KOPT-K1 (cell line): ENCODE measurements around the gene PASK.

Source experiments
- H3K27ac ChIP-seq: fragments of 200-600 bp; sonication (generic); 2 replicates; pipeline ENCODE4 v1.5.1; 2016; ENCODE audit warnings: antibody characterized with exemption, mild to moderate bottlenecking, low read depth, low read length; ENCODE audit not compliant: poor library complexity, severe bottlenecking
- H3K36me3 ChIP-seq: fragments of 200-600 bp; sonication (generic); 2 replicates; pipeline ENCODE4 v1.5.1; 2017; ENCODE audit warnings: antibody characterized with exemption, mild to moderate bottlenecking, low read length, moderate library complexity; ENCODE audit not compliant: insufficient read depth
- H3K9me3 ChIP-seq: fragments of 200-600 bp; sonication (generic); 2 replicates; pipeline ENCODE4 v1.5.1; 2017; ENCODE audit warnings: antibody characterized with exemption, low read length, mild to moderate bottlenecking; ENCODE audit not compliant: insufficient read depth, poor library complexity, severe bottlenecking

PASK gene

GRCh38 chr2:241159116-241159515 lies 9.8 kb upstream of the PASK start:
- Histone ChIP-seq H3K27ac (no peak overlapping the region), H3K36me3 (peaks cover 82% of the 10 kb centered on the region)

GRCh38 chr2:241158546-241158900 lies 9.3 kb upstream of the PASK start:
- H3K27ac ChIP-seq = no peak overlapping the region
- peaks cover 82% of the 10 kb centered on the region for H3K36me3 ChIP-seq
- no peaks in the 10 kb centered on the region for H3K9me3 ChIP-seq

More at GRCh38 chr2:241159116-241159515, 9.8 kb upstream of the PASK start:
- no peaks in the 10 kb centered on the region for H3K9me3 ChIP-seq

- Histone ChIP-seq H3K36me3 (peaks cover 82% of the 10 kb centered on the region), H3K27ac (no peak overlapping the region), H3K9me3 (no peaks in the 10 kb centered on the region)
These were observed 8.7 kb upstream of the PASK start for GRCh38 chr2:241157841-241158545.

GRCh38 chr2:241156971-241157441 lies 7.7 kb upstream of the PASK start:
- H3K36me3 ChIP-seq = peaks cover 79% of the 10 kb centered on the region
- H3K9me3 ChIP-seq = no peaks in the 10 kb centered on the region
- H3K27ac ChIP-seq = no peak overlapping the region

GRCh38 chr2:241155936-241156335 lies 6.7 kb upstream of the PASK start:
- no peaks in the 10 kb centered on the region for H3K9me3 ChIP-seq
- no peak overlapping the region for H3K27ac ChIP-seq
- H3K36me3 ChIP-seq = peaks cover 70% of the 10 kb centered on the region

- Histone ChIP-seq H3K36me3 (peaks cover 62% of the 10 kb centered on the region), H3K27ac (no peak overlapping the region), H3K9me3 (no peaks in the 10 kb centered on the region)
These were observed 5.6 kb upstream of the PASK start for GRCh38 chr2:241154915-241155314.

GRCh38 chr2:241153616-241154015 lies 4.3 kb upstream of the PASK start:
- peaks cover 49% of the 10 kb centered on the region for H3K36me3 ChIP-seq
- no peaks in the 10 kb centered on the region for H3K9me3 ChIP-seq
- H3K27ac ChIP-seq = no peak overlapping the region

- Histone ChIP-seq H3K9me3 (no peaks in the 10 kb centered on the region), H3K27ac (no peak overlapping the region), H3K36me3 (peaks cover 34% of the 10 kb centered on the region)
These were observed 2.8 kb upstream of the PASK start for GRCh38 chr2:241151934-241152660.

- Histone ChIP-seq H3K9me3 (no peaks in the 10 kb centered on the region), H3K36me3 (peaks cover 25% of the 10 kb centered on the region), H3K27ac (peak overlapping the region; percentile 71)
These were observed 1.6 kb upstream of the PASK start for GRCh38 chr2:241150660-241151530.

GRCh38 chr2:241149925-241150659 lies 820 bp upstream of the PASK start, which contains the start of gene PPP1R7:
TSS of gene PPP1R7 (plus strand) at chr2:241150467. CDS start at chr2:241150496, 29 bp downstream.
- Histone ChIP-seq H3K27ac (peak within 1 kb of the TSS; percentile 71), H3K36me3 (peaks cover 22% of the 10 kb centered on the region), H3K9me3 (no peaks in the 10 kb centered on the region)

GRCh38 chr2:241149675-241149924 lies 328 bp upstream of the PASK start:
- H3K27ac ChIP-seq = peak overlapping the region; percentile 71
- no peaks in the 10 kb centered on the region for H3K9me3 ChIP-seq
- peaks cover 19% of the 10 kb centered on the region; the same call in 1 of the 2 replicates for H3K36me3 ChIP-seq

GRCh38 chr2:241148239-241148638 lies 1.0 kb downstream of the PASK start:
- Histone ChIP-seq H3K36me3 (peaks cover 18% of the 10 kb centered on the region; the same call in 1 of the 2 replicates), H3K27ac (no peak overlapping the region), H3K9me3 (no peaks in the 10 kb centered on the region)

GRCh38 chr2:241147336-241147735 lies 1.9 kb downstream of the PASK start:
- H3K36me3 ChIP-seq = peaks cover 16% of the 10 kb centered on the region; the same call in 1 of the 2 replicates
- no peak overlapping the region for H3K27ac ChIP-seq
- no peaks in the 10 kb centered on the region for H3K9me3 ChIP-seq

- Histone ChIP-seq H3K27ac (no peak overlapping the region), H3K36me3 (peaks cover 24% of the 10 kb centered on the region; the same call in 1 of the 2 replicates), H3K9me3 (no peaks in the 10 kb centered on the region)
These were observed 3.0 kb downstream of the PASK start for GRCh38 chr2:241146286-241146685.
